HEK293T (cell line): Measurements from ENCODE around the gene MT1X.

ENCODE experiments used
- ARNT ChIP-seq: fragments of 450-650 bp; IDR thresholded peaks from 2 replicates; pipeline ENCODE4 v1.6.1; 2017; ENCODE audit warnings: mild to moderate bottlenecking
- ELF4 ChIP-seq: fragments of 450-650 bp; IDR thresholded peaks from 2 replicates; pipeline ENCODE4 v1.6.1; 2017; ENCODE audit warnings: antibody characterized with exemption
- FOXM1 ChIP-seq: fragments of 450-650 bp; IDR thresholded peaks from 2 replicates; pipeline ENCODE4 v1.6.1; 2017; ENCODE audit warnings: mild to moderate bottlenecking, borderline replicate concordance
- PKNOX1 ChIP-seq: fragments of 450-650 bp; IDR thresholded peaks from 2 replicates; pipeline ENCODE4 v1.6.1; 2016
- SP1 ChIP-seq: fragments of 450-650 bp; IDR thresholded peaks from 2 replicates; pipeline ENCODE4 v1.6.1; 2017
- SUZ12 ChIP-seq: fragments of 450-650 bp; IDR thresholded peaks from 2 replicates; pipeline ENCODE4 v1.6.1; 2016; ENCODE audit warnings: mild to moderate bottlenecking

- no peak for TF ChIP-seq SUZ12
- TF ChIP-seq ELF4, result no peak
- TF ChIP-seq ARNT, result no peak
- TF ChIP-seq PKNOX1, result no peak
- no peak for TF ChIP-seq FOXM1
- TF ChIP-seq SP1, result no peak
These were observed 13.0 kb downstream of the MT1X start for GRCh38 chr16:56695246-56695645.
